HuH-7 (cell line): ENCODE measurements around the gene ZMYND10.

Experiments
- DNase-seq: peaks from one replicate; pipeline ENCODE4 v3.0.0; 2011; ENCODE audit warnings: low spot score

ZMYND10 gene

GRCh38 chr3:50345008-50345407 is 524 bp downstream of the ZMYND10 start:
- no peak for DNase-seq

GRCh38 chr3:50342813-50343633 is 2.5 kb downstream of the ZMYND10 start:
- DNase-seq: no peak

- no peak for DNase-seq
These were observed 3.4 kb downstream of the ZMYND10 start for GRCh38 chr3:50341996-50342650.

GRCh38 chr3:50341537-50341936 is 4.0 kb downstream of the ZMYND10 start:
- DNase-seq: no peak

- DNase-seq: no peak
These were observed 4.8 kb downstream of the ZMYND10 start, which contains the start of gene RASSF1 for GRCh38 chr3:50340448-50341329. RASSF1 (minus strand) TSS chr3:50340836; CDS start chr3:50340805, 31 bp downstream.

GRCh38 chr3:50340147-50340447 is 5.4 kb downstream of the ZMYND10 start:
- DNase-seq: no peak

GRCh38 chr3:50339485-50340146 is 5.9 kb downstream of the ZMYND10 start:
- no peak for DNase-seq

GRCh38 chr3:50338965-50339364 is 6.6 kb downstream of the ZMYND10 start:
- DNase-seq: no peak

GRCh38 chr3:50337175-50337861 is 8.2 kb downstream of the ZMYND10 start:
- peak; percentile 99 for DNase-seq

- no peak for DNase-seq
These were observed 8.9 kb downstream of the ZMYND10 start for GRCh38 chr3:50336452-50337174.

- no peak for DNase-seq
These were observed 11.0 kb downstream of the ZMYND10 start for GRCh38 chr3:50334339-50335075.

- no peak for DNase-seq
These were observed 11.7 kb downstream of the ZMYND10 start for GRCh38 chr3:50333744-50334328.

- DNase-seq: no peak
These were observed 14.1 kb downstream of the ZMYND10 start for GRCh38 chr3:50331364-50331907.

- no peak for DNase-seq
These were observed 15.2 kb downstream of the ZMYND10 start for GRCh38 chr3:50330330-50330729.

GRCh38 chr3:50327943-50328691 is 17.4 kb downstream of the ZMYND10 start, which contains the start of gene TUSC2:
TUSC2 (minus strand) TSS chr3:50328223; CDS start chr3:50328099, 124 bp downstream.
- peak; percentile 98 for DNase-seq

- DNase-seq: no peak
These were observed 18.4 kb downstream of the ZMYND10 start for GRCh38 chr3:50327129-50327528.

GRCh38 chr3:50326182-50326541 is 19.4 kb downstream of the ZMYND10 start:
- no peak for DNase-seq

GRCh38 chr3:50325497-50326181 is 19.9 kb downstream of the ZMYND10 start:
- DNase-seq: no peak
